NCI-H510A (cell line): ENCODE data around the gene PRKCE.
"Not testable (repeated sequence)": the region's sequence is repeated elsewhere in the genome, so short reads cannot be mapped to it uniquely, and the experiment has no call there.

Experiments used
- DNase-seq: peaks from one replicate; lab custom pipeline; 2025; lab: John Stamatoyannopoulos, UW

The PRKCE gene

DNA sequence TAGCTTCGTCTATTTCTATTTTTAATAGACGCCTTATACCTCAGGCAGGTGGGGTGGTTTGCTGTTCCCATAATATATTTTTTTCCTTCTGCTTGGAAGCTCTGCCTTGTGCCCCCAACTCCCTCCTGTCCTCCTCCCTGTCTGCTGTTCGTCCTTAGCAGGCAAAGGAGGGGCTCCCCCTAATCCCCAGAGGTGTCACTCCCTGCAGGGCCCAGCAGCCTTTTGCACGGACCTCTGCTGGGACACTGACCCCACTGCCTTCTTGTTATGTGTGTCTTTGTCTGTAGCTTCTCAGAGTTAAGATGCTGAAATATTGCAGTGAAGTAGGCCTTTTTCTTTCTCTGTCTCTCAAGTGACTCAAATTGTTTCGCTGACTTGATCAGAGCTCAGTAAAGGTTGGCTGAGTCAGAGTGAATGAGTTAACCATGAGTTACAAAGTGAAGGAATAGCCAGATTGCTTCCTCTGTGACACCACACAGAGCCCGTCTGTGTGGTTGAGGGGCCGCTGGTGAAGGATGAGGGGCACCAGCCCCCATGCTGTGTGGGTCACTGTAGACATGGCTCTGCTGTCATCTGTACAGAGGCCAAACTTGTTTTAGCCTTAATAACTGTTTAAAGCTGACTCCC is 47.7 kb downstream of the PRKCE start:
- DNase-seq: no peak

- DNase-seq: no peak
These were observed 49.0 kb downstream of the PRKCE start for GRCh38 chr2:45700407-45701013.

DNA sequence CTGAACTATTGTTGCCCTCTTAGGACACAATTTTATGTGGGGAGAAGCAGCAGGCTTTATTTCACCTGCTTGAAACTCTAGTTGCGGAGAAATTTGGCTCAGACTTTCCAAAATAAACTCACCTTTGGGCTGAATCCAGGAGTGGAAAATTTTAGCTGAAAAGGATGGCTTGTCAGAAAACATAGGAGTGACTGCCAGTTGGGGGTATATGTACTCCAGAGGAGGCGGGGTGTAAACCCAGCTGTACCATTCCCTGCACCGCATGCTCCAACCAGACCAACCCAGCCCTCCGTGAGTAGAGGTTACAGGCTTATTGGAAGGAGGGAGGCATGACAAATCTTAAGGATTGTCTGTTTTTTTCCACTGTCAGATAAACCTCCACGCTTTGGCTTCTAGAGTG is 53.8 kb downstream of the PRKCE start:
- no peak for DNase-seq

DNA sequence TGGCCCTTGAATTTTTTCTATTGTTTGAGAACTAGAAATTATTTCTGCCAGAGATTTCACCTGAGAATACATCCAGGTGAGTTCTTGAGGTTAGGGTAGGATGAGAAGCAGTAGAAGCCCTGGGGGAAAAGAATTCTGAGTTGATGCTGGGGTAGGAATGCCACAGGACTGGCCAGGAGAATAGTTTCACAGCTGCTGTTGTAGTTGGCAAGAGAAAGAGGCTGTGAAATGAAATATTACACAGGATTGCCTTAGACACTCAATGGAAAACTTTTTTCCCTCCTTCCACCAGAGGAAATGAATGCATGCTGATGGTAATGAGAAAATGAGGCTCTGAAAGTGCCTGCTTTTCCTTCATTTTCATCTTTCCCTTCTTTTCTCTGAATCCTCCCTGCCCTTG is 54.6 kb downstream of the PRKCE start:
- no peak for DNase-seq

DNA sequence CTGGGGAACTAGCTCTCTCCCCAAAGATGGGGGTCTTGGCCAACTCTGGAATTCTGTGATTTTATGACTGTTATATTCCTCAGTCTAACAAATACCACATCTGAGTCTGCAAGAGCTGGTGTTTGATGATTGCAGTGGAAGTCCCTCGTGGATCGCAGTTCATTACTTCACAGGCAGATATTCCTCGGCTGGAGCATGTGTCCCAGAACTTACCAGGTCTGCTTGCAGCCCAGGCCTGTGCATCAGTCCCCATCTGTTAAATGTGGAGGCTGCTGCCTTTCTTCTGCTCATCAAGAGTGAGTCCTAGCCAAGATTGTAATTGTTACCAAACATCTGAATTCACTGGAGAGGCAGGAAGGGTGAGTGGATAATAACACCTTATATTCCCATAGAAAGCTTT is 55.5 kb downstream of the PRKCE start:
- no peak for DNase-seq

DNA sequence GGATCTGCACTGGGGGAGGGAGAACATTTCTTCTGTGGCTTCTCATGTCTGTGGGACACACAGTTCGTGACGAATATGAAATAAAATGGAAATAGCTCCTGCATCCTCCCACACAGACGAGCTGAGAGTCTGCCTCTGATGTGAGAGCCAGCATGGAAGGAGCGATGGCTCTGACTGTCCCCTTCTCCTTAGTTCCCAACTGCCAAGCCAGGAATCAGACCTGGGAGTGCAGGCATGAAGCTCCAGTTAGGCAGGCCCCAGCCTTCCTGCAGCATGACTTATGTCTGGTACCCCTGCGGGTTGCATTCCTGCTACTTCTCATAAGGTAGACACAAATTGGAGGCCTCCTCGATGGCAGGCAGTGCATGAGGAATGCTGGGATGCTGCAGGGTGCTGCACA is 56.2 kb downstream of the PRKCE start:
- DNase-seq: no peak

DNA sequence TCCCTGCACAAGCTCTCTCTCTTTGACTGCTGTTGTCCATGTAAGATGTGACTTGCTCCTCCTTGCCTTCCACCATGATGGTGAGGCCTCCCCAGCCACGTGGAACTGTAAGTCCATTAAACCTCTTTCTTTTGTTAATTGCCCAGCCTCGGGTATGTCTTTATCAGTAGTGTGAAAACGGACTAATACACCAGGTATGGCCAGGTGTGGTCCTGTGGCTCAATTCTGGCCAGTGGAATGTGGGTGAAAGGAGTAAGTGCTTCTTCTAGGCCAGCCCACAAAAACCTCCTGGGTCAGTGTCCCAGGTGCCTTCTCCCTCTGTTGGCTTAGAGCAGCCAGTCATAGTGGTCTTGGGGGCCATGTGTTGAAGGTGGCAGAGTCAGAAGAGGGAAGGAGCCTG is 57.0 kb downstream of the PRKCE start:
- DNase-seq: no peak

GRCh38 chr2:45709137-45709536 is 57.7 kb downstream of the PRKCE start:
- DNase-seq: no peak

DNA sequence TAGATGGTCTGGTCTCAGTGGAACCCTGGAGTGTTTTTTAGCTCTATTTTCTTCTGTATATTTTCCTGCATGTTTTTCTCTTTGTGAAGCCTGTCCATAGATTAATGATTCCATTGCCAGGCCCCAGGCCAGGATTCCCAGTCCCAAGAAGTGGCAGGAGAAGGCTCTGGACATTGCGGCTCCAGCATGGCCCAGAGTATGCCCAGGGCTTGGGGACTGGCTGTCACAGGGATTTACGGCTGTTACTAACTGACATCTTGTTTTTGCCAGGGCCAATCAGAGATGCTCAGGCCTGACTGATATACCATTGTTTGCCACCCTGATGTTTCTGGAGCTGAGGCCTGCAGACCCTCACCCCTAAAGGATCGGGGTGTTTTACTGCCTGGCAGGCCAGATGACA is 59.0 kb downstream of the PRKCE start:
- DNase-seq: no peak

DNA sequence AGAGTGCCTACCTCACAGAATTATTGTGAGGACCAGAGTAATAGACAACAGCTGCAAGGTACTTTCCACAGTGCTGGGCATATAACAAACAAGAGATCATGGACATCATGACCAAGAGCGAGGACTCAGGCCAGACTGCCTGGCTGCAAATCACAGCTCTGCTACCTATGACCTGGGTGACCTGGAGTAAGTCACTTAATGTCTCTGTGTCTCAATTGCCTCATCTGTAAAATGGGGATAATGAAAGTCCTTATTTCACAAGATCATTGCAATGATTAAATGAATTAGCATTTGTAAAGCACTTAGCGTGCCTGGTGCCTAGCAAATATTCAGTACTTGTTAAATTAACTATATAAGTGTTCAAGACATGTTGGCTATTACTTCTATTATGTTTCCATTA is 59.7 kb downstream of the PRKCE start:
- no peak for DNase-seq

DNA sequence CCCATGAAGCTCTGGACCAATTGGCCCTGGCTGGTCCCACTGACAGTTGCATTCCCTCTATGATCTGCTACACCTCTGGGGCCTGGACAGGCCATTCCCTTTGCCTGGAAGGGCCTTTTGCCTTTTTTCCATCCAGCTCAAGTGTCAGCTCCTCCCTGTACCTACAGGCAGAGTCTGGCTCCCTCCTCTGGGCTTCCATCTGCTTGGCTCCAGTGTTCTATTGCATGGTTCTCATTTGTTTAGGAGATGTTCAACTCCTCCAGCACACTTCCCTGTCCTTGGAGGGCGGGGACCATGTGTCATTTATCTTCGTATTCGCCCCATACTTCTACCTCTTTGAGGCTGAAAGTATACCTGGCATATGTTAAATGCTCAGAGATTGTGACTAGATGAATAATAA is 61.1 kb downstream of the PRKCE start:
- DNase-seq: no peak

- DNase-seq: no peak
These were observed 61.7 kb downstream of the PRKCE start for GRCh38 chr2:45713136-45713535.

- no peak for DNase-seq
These were observed 62.1 kb downstream of the PRKCE start for GRCh38 chr2:45713591-45713990.

DNA sequence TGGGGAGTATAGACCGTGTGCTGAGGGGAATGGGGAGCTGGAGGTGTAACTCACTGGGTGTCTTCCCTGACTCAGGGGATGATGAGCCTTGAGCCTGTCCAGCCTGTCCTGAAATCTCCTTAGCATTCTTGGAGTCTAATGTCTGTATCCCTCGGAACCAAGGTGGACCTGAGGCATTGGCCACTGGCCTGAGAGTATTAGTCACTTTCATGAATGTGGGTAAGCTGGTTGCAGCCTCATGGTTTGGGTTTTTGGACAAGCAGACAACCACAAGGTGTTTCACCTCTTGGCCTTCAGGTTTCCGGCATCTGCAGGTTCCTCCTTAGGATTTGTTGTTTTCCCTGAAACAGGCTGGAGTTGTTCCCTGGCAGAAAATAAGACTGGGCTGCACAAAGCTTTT is 63.2 kb downstream of the PRKCE start:
- no peak for DNase-seq

- no peak for DNase-seq
These were observed 64.3 kb downstream of the PRKCE start for GRCh38 chr2:45715601-45716379.

GRCh38 chr2:45716432-45716831 is 65.0 kb downstream of the PRKCE start:
- DNase-seq: not testable (repeated sequence)

GRCh38 chr2:45716915-45717314 is 65.4 kb downstream of the PRKCE start:
- no peak for DNase-seq

- DNase-seq: no peak
These were observed 68.7 kb downstream of the PRKCE start for GRCh38 chr2:45720210-45720609.

GRCh38 chr2:45721150-45721549 is 69.7 kb downstream of the PRKCE start:
- no peak for DNase-seq

DNA sequence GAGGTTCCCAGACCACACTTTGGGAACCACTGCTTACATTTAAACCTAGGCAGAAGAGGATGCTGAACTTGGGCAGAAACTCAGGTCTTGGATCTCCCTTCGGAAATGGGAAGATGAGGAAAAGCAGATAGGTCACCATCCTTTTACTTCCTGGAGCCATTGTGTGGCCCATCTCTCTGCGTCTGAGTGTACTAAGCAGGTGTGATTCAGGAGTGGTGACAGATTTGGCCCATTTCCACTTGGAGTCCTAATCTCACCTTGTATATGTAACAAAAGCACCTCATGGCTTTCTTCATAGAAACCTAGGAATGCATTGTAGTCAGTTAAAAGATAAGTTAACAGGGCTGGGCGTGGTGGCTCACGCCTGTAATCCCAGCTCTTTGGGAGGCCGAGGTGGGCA is 71.0 kb downstream of the PRKCE start:
- no peak for DNase-seq

GRCh38 chr2:45723857-45724256 is 72.4 kb downstream of the PRKCE start:
- no peak for DNase-seq

- DNase-seq: no peak
These were observed 72.9 kb downstream of the PRKCE start for GRCh38 chr2:45724335-45724734.

DNA sequence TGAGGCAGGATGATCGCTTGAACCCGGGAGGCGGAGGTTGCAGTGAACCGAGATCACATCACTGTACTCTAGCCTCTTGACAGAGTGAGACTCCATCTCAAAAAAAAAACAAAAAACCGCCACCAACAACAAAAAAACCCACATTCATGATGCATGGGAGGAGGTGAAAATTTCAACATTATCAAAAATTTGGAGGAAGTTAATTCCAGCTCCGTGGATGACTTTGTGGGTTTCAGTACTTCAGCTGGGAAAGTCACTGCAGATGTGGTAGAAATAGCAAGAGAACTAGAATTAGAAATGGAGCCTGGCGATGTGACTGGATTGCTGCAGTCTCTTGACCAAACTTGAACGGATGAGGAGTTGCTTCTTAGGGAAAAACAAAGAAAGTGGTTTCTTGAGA is 74.3 kb downstream of the PRKCE start:
- no peak for DNase-seq

DNA sequence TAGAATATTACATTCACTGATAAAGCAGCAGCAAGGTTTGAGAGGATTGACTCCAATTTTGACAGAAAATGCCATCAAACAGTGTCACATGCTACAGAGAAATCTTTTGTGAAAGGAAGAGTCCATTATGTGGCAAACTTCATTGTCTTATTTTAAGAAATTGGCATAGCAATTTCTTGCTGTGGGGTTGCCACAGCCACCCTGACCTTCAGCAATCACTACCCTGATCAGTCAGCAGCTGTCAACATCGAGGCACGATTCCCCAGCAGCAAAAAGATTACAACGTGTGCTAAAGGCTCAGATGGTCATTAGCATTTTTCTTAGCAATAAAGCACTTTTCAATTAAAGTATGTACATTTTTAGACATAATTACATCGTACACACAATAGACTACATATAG is 74.7 kb downstream of the PRKCE start:
- no peak for DNase-seq
